DMS 273 (cell line): ENCODE results near the gene SLC22A5.

Experiments
- DNase-seq: peaks from one replicate; lab custom pipeline; 2025; ENCODE audit not compliant: unreplicated experiment; lab: John Stamatoyannopoulos, UW

SLC22A5 gene

GRCh38 chr5:132365213-132365612, 4.3 kb upstream of the SLC22A5 start:
- no peak for DNase-seq

DNA sequence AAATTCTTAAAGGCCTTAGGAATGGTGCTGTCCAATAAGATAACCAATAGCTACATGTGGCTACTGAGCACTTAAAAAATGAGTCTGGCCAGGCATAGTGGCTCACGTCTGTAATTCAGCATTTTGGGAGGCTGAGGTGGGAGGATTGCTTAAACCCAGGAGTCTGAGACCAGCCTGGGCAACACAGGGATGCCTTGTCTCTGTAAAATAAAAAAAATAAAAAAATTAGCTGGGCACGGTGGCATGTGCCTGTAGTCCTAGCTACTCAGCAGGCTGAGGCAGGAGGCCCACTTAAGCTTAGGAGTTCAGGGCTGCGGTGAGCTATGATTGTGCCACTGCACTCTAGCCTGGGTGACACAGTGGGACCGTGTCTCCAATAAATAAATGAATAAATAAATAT, 1.3 kb upstream of the SLC22A5 start:
- DNase-seq: no peak

DNA sequence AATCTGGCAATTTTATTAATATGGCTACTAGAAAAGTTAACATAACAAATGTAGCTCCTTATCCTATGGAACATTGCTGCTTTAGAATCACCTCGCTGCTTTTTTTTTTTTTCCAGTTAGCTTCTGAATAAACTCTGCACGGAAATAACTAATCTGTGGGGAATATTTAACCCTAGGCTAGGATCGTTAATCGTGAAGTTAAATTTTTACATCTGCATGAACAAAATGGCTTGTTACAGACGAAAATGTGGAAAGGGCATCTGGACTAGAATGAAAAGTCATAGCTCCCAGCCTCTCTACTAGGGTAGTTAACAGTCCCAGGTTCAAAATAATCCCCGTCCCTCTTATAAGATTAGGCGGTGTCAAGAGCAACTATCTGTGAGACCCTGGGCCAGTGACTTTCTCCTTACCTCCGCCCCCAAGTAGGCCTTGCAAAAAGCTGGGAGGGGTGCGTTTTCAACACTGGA, 470 bp upstream of the SLC22A5 start:
- DNase-seq: no peak

GRCh38 chr5:132370181-132370970, 866 bp downstream of the SLC22A5 start:
- DNase-seq: no peak

DNA sequence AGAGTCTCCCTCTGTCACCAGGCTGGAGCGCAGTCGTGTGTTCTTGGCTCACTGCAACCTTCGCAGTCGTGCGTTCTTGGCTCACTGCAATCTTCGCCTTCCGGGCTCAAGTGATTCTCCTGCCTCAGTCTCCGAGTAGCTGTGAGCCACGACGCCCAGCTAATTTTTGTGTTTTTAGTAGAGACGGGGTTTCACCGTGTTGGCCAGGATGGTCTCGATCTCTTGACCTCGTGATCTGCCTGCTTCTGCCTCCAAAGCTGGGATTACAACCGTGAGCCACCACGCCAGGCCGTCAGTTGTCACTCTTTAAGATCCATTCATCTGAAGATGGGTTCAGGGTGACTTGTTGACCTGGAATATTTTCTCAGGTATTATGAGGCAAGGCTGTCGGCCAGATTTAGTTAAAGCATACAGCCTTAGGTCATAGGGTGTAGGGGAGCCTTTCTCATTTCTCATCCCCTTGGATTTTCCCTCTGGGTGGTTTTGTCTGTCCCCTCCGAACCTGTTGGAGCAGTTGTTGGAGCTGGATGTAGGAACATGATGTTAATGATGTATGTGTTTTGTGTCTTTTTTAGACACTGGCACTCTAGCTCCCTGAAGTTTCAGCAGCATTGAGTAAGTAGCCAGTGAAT, 1.6 kb downstream of the SLC22A5 start:
- no peak for DNase-seq

GRCh38 chr5:132371603-132371994, 2.1 kb downstream of the SLC22A5 start:
- DNase-seq: no peak

GRCh38 chr5:132372127-132372526, 2.6 kb downstream of the SLC22A5 start:
- DNase-seq: no peak

DNA sequence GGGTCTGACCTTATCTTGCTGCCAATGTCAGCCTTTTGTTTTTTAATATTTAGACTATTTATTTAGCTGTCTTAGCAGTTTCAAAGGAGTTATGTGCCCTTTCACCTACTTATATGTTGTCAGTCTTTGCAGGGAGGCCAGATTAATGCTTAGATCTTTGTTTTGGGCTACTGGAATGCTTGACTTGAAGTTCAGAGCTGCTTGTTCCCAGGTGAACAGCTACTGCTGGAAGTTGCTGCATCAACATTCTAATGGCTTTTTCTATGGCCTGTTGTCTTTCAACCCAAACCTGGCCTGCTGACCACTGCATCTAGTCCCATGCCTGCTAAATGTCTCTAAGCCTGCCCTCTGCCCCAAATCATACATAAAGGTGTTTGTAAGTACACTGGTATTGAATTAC, 3.0 kb downstream of the SLC22A5 start:
- DNase-seq: no peak

GRCh38 chr5:132375957-132376356, 6.4 kb downstream of the SLC22A5 start:
- DNase-seq: no peak

- DNase-seq: no peak
These were observed 7.5 kb downstream of the SLC22A5 start for GRCh38 chr5:132376694-132377641.

DNA sequence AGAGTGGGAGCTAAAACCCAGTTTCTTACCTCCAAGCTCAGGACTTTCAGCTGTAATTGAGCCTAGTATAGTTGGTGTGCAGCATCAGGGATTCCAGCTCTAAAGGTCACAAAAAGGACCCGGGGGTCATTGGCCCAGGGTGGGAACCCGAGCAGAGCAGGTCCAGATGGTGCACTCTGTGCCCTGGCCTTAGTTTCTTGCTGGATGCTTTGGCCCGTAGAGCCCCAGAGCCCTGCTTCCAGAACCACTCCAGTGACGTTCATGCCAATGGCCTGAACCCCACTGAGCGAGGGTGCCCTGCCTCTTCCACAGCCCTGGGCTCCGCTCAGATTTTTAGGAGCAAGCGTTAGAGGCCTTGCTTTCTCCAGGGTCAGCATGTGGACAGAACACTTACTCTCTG, 8.2 kb downstream of the SLC22A5 start:
- DNase-seq: no peak

- DNase-seq: no peak
These were observed 9.1 kb downstream of the SLC22A5 start for GRCh38 chr5:132378580-132378979.

DNA sequence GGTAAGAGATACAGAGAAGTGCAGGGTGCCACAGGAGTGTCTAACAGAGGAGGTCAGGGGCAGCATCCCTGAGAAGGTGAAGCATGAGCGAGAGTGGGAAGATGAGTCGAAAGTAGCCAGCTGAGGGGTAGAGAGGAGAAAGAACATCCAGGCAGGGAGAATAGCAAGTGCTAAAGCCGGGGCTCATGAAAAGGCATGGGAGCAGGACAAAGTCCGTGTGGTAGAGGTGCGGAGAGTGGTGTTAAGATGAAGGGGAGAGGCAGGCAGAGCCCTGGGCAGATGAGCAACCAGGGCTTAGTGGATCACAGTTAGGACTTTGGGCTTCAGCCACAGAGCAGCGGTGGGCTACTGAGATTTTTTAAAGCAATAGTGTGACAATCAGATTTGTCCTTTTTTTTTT, 10.5 kb downstream of the SLC22A5 start:
- DNase-seq: no peak

GRCh38 chr5:132380741-132381140, 11.2 kb downstream of the SLC22A5 start:
- no peak for DNase-seq

DNA sequence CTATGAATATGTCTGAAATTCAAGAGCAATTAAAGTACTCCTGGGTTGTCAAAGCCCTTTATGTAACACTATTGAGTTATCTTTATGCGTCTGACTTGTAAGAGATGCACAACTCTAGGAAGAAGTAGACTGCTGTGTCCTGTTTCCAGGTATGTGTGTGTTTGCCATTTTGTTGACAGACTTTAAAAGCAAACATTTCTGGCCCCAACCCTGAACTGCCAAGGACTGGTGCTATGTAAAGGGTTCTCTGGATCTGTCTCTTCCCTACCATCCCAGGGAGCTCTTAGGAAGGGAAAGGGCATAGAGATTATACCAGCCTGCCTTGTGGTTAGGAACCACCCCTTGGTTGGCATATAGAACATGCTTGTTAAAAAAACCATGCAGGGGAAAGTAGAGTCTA, 12.1 kb downstream of the SLC22A5 start:
- DNase-seq: no peak

GRCh38 chr5:132383261-132383660, 13.8 kb downstream of the SLC22A5 start:
- no peak for DNase-seq

DNA sequence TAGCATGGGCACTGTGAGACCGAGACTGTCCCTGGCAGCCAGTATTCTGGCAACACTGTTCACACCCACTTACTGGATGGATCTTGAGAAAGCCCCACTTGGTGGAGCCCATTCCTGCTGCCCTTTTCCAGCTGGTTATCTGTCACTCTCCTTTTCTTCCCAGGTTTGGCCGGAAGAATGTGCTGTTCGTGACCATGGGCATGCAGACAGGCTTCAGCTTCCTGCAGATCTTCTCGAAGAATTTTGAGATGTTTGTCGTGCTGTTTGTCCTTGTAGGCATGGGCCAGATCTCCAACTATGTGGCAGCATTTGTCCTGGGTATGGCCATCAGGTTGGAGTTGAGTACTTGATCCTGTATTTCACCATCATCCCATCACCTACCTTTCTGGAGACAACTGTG, 14.5 kb downstream of the SLC22A5 start:
- no peak for DNase-seq

DNA sequence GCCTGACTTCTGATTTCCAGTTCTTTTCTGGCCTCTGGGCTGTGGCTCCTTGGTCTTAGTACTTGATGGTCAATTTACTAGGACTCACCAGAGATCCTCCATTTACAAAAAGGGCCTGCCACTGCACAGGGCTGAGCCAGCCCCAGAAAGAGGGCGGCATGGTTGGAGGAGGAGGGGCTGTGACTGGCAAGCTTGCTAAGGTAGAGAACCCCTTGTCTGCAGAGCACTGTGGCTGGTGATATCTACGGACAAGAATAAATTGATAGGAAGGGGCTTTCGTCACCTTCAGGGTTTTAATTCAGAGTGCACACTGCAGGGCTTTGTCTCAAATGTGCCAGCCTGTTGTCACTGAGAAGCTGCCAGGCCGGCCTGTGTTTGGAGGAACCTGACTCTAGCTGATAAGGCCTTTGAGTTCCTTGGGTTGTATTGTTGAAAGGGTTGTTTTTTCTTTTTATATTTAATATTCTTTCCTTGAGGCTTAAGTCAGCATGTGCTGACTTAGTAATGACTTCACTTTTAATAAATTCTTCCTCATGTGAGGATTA, 15.1 kb downstream of the SLC22A5 start:
- DNase-seq: no peak

- peak; percentile 78 for DNase-seq
These were observed 16.0 kb downstream of the SLC22A5 start for GRCh38 chr5:132385326-132386105.

DNA sequence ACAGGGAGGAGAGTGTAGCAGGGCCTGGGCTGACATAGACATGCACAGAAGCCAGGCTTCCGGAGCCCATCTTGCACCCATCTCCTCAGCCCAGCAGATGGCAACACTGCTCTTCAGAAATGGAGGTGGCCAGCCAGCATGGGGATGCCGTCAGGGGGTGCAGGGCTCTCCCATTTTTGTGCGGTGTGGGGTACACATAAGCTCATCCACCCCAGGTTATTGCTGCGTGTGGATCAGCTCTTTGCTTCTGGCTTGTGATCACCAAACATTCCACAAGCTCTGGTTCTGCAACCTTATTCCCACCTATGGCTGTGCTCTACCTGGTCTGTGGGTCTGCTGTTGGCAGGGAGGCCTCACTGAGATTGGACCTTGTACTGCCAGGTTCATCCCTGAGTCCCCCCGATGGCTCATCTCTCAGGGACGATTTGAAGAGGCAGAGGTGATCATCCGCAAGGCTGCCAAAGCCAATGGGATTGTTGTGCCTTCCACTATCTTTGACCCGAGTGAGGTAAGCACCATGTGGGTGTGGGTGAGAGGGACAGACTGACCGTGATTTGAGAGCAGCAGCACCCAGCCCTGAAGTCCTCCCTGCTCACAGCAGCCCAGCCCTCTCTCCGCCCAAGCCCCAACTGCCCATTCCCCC, 17.3 kb downstream of the SLC22A5 start:
- peak; percentile 76 for DNase-seq
